Hepatocyte (in vitro differentiated cells): Measurements from ENCODE around the gene TEX101. TPM values are rescaled to one million over a fixed set of nuclear protein-coding genes. Genes with fewer than 3 reads are reported as not detected.

Source experiments
- DNase-seq: peaks from one replicate; pipeline ENCODE4 v3.0.0-alpha.2; 2016; ENCODE audit warnings: low spot score
- H2AFZ ChIP-seq: fragments of 200-600 bp; sonication (generic); 2 replicates; pipeline ENCODE4 v1.6.0; 2016; ENCODE audit warnings: antibody characterized with exemption, mild to moderate bottlenecking
- H3K27ac ChIP-seq: fragments of 200-600 bp; sonication (generic); 2 replicates; pipeline ENCODE4 v1.5.1; 2016; ENCODE audit warnings: mild to moderate bottlenecking
- H3K27me3 ChIP-seq: fragments of 200-600 bp; sonication (generic); 2 replicates; pipeline ENCODE4 v1.6.1; 2016
- H3K36me3 ChIP-seq: fragments of 200-600 bp; sonication (generic); replicated peaks from 2 replicates; pipeline ENCODE4 v1.5.1; 2016; ENCODE audit warnings: low read depth; ENCODE audit not compliant: insufficient read depth
- H3K4me1 ChIP-seq: fragments of 200-600 bp; sonication (generic); 2 replicates; pipeline ENCODE4 v1.5.1; 2016; ENCODE audit warnings: mild to moderate bottlenecking, moderate library complexity; ENCODE audit not compliant: insufficient read depth
- H3K4me2 ChIP-seq: fragments of 200-600 bp; sonication (generic); 2 replicates; pipeline ENCODE4 v1.6.0; 2016
- H3K4me3 ChIP-seq: fragments of 200-600 bp; sonication (generic); 2 replicates; pipeline ENCODE4 v1.5.1; 2016; ENCODE audit warnings: mild to moderate bottlenecking
- H3K79me2 ChIP-seq: fragments of 200-600 bp; sonication (generic); 2 replicates; pipeline ENCODE4 v1.6.0; 2017; ENCODE audit warnings: mild to moderate bottlenecking
- H3K9me2 ChIP-seq: fragments of 200-600 bp; sonication (generic); replicated peaks from 2 replicates; pipeline ENCODE4 v1.6.0; 2017; ENCODE audit warnings: mild to moderate bottlenecking; ENCODE audit not compliant: insufficient read depth
- H3K9me3 ChIP-seq: fragments of 200-600 bp; sonication (generic); 2 replicates; pipeline ENCODE4 v1.5.1; 2016; ENCODE audit warnings: low read depth, mild to moderate bottlenecking
- H4K20me1 ChIP-seq: fragments of 200-600 bp; sonication (generic); 2 replicates; pipeline ENCODE4 v1.6.0; 2016; ENCODE audit warnings: mild to moderate bottlenecking; ENCODE audit not compliant: insufficient read depth, poor library complexity, severe bottlenecking
- CTCF ChIP-seq: fragments of 200-600 bp; sonication (generic); IDR thresholded peaks from 2 replicates; pipeline ENCODE4 v1.5.1; 2016; ENCODE audit warnings: antibody characterized with exemption, mild to moderate bottlenecking; ENCODE audit not compliant: poor library complexity
- EZH2 ChIP-seq: fragments of 200-600 bp; sonication (generic); IDR thresholded peaks from 2 replicates; pipeline ENCODE4 v1.6.1; 2016; ENCODE audit warnings: antibody characterized with exemption, mild to moderate bottlenecking, borderline replicate concordance
- EZH2phosphoT487 ChIP-seq: fragments of 200-600 bp; sonication (generic); IDR thresholded peaks from one replicate; pipeline ENCODE4 v1.6.1; 2018; ENCODE audit warnings: antibody characterized with exemption, mild to moderate bottlenecking, low read depth, moderate library complexity; ENCODE audit not compliant: unreplicated experiment, severe bottlenecking
- WGBS: methylation state at CpG from one replicate; pipeline ENCODE4 v1.1.6; 2016; ENCODE audit warnings: low lambda C conversion rate; ENCODE audit errors: missing lambda C conversion rate; 5-methylcytosine and 5-hydroxymethylcytosine counted together
- polyA plus RNA-seq: library from polyadenylated mRNA; unstranded; fragments of >200 nt; fragmentation: Nextera tagmentation; extraction: Ambion mirVana; gene quantifications from 2 replicates; pipeline ENCODE4 v1.2.1, GENCODE V29; 2016
- total RNA-seq: library from RNA; depleted of rRNA; stranded (reverse); fragments of >200 nt; gene quantifications from 2 replicates; pipeline ENCODE4 v1.2.3, GENCODE V29; 2014

TEX101 gene
- total and polyA plus RNA-seq, 2 experiments from 2014 or later, result not detected

GRCh38 chr19:43446746-43447489 lies 32.2 kb downstream of the TEX101 start:
- peak; percentile 92 for TF ChIP-seq CTCF
- no peak for TF ChIP-seq EZH2
- no peak for TF ChIP-seq EZH2phosphoT487
- DNase-seq, result peak; percentile 83
- Histone ChIP-seq H2AFZ (no peak overlapping the region), H3K9me3 (no peaks in the 10 kb centered on the region), H3K27me3 (no peaks in the 10 kb centered on the region), H3K9me2 (no peaks in the 10 kb centered on the region), H4K20me1 (no peaks in the 10 kb centered on the region), H3K4me1 (no peaks in the 10 kb centered on the region), H3K79me2 (no peaks in the 10 kb centered on the region), H3K36me3 (no peaks in the 10 kb centered on the region), H3K27ac (no peak overlapping the region), H3K4me3 (no peak overlapping the region), H3K4me2 (no peak overlapping the region)
- WGBS, result 27% methylated on average over 14 of the region's 14 CpGs

GRCh38 chr19:43447655-43448054 lies 33.0 kb downstream of the TEX101 start:
- H3K4me3 ChIP-seq, result no peak overlapping the region
- no peaks in the 10 kb centered on the region for H3K4me1 ChIP-seq
- TF ChIP-seq EZH2phosphoT487 (no peak), CTCF (no peak), EZH2 (no peak)
- no peak overlapping the region for H2AFZ ChIP-seq
- no peak overlapping the region for H3K27ac ChIP-seq
- no peak for DNase-seq
- H3K36me3 ChIP-seq, result no peaks in the 10 kb centered on the region
- no peaks in the 10 kb centered on the region for H3K9me2 ChIP-seq
- no peaks in the 10 kb centered on the region for H3K79me2 ChIP-seq
- H3K4me2 ChIP-seq, result no peak overlapping the region
- no peaks in the 10 kb centered on the region for H3K9me3 ChIP-seq
- H4K20me1 ChIP-seq, result no peaks in the 10 kb centered on the region
- WGBS, result 96% methylated on average over 9 of the region's 9 CpGs
- no peaks in the 10 kb centered on the region for H3K27me3 ChIP-seq

- H3K79me2 ChIP-seq, result no peaks in the 10 kb centered on the region
- no peak overlapping the region for H3K4me3 ChIP-seq
- WGBS, result 86% methylated on average over 2 of the region's 2 CpGs
- no peak overlapping the region for H2AFZ ChIP-seq
- DNase-seq, result no peak
- H3K4me2 ChIP-seq, result no peak overlapping the region
- TF ChIP-seq EZH2phosphoT487, result no peak
- TF ChIP-seq EZH2, result no peak
- TF ChIP-seq CTCF, result no peak
- H3K27me3 ChIP-seq, result no peaks in the 10 kb centered on the region
- no peaks in the 10 kb centered on the region for H3K9me2 ChIP-seq
- no peaks in the 10 kb centered on the region for H3K9me3 ChIP-seq
- H3K4me1 ChIP-seq, result no peaks in the 10 kb centered on the region
- H4K20me1 ChIP-seq, result no peaks in the 10 kb centered on the region
- no peak overlapping the region for H3K27ac ChIP-seq
- H3K36me3 ChIP-seq, result no peaks in the 10 kb centered on the region
Measured at GRCh38 chr19:43450545-43450997, 35.9 kb downstream of the TEX101 start.
